GM19351 (cell line): Measurements from ENCODE around the gene ADAMTSL1.

Source experiments
- ATAC-seq: cut with Tn5 transposase; IDR thresholded peaks from one replicate; pipeline ENCODE4 v1.9.1; 2021; ENCODE audit warnings: mild to moderate bottlenecking, moderate library complexity; ENCODE audit not compliant: unreplicated experiment

Gene ADAMTSL1

DNA sequence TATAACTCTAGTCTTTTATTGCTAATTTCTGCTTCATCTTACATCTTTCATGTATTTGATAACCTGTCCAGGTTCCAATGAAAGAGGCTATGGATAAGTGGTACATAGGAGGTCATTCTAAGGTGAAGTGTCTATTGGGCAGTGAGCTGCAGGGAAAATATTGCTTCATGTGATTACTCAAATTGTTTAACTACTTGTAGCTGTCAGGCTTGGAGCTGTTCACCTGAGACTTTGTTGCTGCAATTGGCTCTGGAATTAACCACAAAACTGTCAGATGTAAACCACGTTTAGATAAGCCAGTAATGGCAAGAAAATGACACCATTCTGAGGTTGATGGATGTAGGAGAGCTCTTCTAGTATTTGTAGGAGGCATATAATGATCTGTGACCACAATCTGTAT, 26.0 kb downstream of the ADAMTSL1 start:
- no peak for ATAC-seq

DNA sequence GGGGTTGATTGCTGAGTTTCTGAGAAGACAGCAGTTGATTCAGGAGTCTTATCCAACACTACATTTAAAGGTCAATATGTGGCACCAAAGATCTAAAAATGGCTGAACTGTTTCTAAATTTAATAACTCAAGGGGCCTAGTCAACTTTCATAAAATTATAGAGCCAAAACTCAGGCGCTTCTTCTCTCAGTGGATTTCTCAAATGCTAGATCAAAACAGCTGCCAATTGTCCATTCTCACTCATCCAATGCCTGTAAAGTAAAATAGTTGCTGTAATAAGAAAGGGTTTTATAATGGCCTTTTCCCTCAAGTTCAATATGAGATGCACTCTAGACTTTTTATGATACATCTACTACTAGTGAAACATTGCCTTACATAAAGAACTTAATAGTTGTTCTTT, 26.5 kb downstream of the ADAMTSL1 start:
- ATAC-seq, result no peak

DNA sequence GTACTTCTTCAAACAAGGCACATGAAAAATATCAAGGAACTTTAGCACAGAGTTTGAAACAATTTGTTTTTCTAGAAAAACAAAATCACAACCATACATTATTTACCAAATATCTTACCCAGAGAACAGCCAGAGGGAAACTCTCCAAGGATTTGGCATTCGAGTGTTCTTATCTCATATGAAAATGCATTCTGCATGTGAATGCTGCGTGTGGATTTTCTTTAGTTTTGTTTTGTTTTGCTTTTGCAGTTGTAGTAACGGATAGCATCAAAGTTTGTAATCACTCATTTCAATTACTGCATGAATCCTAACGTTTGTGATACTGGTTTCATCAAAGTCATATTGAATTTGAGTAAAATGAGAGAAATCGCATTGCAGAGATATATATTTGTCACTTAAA, 28.0 kb downstream of the ADAMTSL1 start:
- ATAC-seq, result no peak

DNA sequence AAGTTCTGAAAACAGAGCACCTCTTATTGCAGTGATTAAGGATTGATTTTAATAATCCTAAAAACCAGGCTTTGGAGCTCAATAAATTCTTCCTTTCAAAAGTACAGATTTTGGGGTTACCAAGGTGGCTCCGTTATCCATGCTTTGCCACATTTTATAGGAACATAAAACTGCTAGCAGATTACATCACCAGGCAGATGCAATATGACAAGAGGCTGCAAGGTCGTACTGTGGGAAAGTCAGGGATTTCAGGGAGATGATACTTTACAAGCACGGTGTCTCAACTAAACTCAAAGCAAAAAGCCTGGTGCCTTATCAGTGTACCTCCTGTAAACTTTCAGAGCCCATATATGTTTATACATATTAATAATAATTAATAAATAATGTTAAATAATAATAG, 28.6 kb downstream of the ADAMTSL1 start:
- ATAC-seq, result no peak

DNA sequence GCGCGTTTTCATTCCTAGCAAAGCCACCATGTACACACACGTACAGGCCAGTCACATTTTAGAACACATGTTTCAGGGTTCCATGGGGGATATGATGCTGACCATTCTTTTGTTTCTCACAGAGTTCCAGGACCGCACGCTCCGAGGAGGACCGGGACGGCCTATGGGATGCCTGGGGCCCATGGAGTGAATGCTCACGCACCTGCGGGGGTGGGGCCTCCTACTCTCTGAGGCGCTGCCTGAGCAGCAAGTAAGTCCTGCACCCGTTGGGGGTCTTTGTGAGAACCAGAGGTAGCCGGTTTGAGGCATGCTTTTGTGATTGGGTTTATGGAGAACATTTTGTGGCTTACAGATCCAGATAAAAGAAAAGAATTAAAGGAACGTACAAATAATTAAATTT, 30.8 kb downstream of the ADAMTSL1 start:
- no peak for ATAC-seq

DNA sequence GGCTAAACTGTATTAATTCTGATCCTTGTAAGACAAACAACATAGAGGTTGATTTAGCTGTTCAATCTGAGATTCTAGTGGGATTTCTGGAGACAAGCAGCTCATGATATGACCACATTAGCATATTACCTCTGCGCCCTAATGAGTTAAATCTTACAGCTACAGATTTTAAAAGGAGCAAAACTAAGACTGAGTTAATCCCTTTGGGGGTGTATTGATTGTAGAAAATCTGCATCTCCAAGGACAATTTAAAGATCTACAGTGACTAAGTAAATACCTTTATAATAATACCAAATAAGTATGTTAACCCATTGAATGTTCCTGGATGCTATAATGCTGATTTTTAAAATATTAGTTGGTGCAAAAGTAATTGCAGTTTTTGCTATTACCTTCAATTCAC, 33.2 kb downstream of the ADAMTSL1 start:
- ATAC-seq, result no peak

DNA sequence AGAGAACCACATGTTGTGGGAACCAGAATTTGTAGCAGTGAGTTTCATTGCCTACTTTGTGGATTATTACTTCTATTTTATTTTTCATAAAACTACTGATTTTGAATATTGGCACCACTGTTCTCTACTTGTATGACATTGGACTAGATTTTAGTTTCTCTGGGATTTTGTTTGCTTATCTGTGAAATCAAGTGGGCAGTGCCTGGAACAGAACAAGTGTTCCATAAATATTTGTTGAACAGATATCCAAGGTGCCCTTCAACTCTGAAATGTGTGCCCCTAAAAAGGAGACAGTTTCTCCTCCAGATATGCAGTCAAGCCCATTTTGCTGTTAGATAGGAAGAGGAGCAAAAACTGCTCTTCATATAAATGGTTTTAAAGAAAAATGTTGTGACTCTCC, 42.6 kb downstream of the ADAMTSL1 start:
- no peak for ATAC-seq

DNA sequence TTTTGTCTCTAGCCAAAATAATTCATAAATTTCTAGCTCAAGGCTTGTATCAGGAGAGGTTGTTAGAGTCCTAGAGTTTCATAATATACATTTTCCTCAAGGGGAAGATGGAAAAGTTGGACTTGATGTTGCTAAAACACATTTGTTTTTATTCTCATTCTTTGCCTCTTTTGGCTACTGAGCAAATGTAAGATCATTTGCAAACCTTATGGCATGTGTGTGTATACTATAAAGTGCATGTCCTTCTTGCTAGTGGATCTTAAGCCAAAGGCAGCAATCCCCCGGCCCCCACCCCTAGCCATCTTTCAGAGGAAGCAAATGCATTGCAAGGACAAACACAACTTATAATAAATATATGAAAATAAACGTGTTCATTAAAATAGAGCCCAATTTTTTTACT, 43.0 kb downstream of the ADAMTSL1 start:
- ATAC-seq, result no peak

DNA sequence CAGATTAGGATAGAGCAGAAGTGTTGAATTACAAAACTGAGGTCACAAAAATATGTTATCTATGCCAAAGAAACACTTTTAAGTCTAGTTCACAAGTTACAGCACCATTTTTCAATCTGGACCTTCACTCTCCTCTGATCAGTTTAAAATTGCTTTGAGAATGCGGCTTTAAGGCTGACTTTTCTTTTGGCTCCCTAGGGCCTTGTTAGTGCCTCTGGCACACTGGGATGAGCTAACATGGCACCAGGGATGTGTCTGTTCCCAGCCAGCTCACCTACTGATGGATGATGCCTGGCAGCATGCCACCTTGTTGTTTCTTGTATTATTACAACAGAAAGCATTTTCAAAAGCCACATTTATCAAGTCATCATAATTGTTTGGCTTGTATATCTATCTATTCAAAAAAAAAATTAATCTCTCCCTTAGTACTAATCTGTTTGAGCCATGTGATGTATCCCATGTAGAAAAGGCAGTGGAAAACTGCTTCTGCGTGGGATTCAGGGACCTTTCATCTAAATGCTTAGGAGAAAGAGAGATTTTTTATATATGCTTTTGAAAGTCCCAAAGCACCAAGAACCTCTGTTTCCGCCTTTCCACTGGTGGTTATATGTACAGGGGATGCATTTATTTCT, 46.6 kb downstream of the ADAMTSL1 start:
- ATAC-seq, result no peak

DNA sequence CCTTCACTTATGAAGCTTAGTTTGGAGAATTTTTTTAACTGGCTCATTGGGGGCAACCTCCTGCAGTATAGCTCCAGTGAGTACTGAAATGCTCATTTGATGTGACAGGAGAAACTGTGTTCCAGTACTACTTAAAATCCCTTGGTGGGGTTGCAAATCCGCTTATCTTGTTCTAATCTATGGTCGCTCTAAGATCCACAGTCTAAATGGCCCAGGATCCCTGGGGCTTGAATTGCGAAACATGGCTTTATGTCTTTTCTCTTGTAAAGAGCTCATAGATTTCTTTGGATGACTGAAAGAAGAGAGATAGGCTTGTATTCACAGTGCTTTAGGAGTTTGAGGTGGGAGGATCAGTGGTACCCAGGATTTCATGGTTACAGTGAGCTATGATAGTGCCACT, 52.7 kb downstream of the ADAMTSL1 start:
- no peak for ATAC-seq

DNA sequence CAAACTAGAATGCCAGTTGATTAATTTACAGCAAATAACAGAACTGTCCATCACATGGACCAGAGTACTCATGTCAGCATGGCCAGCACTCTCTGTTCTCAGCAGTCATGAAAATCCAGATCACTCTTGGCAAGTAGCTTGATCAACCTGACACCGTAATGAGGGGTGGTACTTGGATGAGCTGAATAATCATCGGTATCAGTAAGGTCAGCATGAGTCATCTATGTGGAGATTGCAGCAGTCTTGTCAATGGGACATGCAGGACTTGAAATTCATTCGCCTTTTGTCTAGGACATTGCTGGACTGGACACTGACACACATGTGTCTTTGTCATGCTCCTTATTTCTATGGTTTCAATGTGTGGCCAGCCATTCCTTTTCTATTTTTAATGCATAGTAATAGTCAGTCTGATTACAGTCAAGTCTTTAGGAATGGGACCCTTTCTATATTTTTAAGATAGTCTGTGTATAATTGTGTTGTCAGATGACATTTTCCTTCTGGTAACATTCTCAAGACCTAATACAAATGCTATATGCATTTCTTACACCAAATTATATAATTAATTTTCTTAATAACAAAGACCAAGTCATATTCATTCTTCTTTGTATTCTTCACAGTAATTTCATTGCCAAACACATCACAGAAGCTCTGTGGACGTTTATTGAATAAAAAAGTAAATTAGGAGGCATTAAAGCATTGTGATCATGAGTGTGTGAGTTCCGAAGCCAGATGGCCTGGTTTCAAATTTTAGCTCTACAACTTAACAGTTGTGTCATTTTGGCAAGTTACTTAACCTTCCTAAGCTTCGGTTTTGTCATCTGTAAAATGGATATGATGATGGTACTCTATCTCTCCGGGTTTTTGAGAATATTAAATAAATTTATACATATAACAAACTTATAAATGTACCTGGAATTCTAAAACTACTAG, 57.4 kb downstream of the ADAMTSL1 start:
- no peak for ATAC-seq

DNA sequence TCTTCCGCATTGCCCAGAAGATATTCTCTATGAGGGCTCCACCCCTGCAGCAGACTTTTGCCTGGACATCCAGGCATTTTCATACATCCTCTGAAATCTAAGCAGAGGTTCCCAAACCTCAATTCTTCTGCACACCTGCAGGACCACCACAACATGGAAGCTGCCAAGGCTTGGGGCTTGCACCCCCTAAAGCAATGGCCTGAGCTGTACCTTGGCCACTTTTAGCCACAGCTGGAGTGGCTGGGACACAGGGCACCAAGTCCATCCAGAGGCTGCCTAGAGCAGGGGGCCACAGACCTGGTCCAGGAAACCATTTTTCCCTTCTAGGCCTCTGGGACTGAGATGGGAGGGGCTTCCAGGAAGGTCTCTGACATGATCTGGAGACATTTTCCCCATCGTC, 60.7 kb downstream of the ADAMTSL1 start:
- no peak for ATAC-seq

DNA sequence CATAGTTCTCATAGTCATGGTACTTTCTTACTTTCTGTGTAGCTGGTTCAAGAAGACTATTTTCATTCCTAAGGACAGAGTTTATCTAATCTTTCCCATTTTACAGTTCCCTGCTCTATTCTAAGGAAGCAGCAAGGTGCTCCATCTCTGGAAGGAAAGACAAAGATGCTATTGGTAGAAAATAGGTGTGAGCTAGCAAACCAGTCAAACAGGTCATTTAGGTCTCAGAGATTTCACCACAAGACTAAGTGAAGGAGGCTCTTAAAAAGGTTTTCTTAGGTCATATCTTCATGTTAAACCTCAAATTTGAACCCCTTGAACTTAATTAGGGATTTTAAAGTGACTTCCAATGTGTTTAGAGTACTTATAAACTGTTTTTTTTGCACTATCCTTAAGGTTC, 62.6 kb downstream of the ADAMTSL1 start:
- no peak for ATAC-seq

DNA sequence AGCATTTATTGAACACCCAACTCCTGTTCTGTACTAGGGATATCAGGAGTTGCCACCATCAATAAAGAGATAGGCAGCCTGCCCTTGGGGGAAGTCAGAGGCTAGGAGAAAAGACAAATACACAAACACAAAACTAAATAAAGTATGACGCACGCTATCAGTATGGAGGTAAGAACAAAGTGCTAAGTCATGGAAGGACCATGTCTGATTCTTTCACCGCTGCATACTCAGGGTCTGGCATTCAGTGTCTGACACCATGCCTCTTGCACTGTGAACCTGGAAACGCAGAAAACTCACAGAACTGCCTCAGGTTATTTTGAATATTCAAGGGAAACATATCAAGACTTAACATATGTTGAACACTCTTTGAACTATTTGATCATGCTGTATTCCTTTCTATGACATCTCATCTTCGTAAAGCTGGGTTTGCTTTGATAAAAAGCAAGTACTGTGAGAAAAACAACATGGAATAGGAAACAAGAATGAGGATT, 65.3 kb downstream of the ADAMTSL1 start:
- no peak for ATAC-seq

DNA sequence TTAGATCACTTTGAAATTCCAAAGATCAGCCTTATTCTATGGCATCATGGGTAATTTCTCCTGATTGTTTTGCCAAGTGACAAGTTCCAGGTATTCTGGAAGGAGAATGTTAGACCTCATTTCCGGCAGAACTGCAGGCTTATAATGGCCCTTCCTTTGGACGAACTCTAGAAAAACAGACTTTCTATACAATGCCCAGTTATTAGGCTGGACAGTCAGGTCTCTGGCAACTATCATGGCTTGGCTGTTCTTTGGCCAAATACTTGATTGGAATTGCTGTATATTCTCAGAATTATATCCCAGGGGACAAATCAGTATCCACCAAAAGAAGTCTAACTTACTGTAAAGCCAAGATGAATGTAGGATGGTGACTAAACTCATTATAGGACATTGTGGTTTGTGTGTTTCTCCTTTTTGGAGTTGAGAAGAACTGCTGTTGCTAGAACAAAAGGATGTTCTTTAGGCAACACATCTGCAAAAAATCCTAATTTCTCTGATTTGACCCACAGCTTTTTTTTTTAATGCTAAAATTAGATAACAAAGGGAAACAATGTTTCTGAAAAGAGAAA, 69.0 kb downstream of the ADAMTSL1 start:
- ATAC-seq, result no peak

DNA sequence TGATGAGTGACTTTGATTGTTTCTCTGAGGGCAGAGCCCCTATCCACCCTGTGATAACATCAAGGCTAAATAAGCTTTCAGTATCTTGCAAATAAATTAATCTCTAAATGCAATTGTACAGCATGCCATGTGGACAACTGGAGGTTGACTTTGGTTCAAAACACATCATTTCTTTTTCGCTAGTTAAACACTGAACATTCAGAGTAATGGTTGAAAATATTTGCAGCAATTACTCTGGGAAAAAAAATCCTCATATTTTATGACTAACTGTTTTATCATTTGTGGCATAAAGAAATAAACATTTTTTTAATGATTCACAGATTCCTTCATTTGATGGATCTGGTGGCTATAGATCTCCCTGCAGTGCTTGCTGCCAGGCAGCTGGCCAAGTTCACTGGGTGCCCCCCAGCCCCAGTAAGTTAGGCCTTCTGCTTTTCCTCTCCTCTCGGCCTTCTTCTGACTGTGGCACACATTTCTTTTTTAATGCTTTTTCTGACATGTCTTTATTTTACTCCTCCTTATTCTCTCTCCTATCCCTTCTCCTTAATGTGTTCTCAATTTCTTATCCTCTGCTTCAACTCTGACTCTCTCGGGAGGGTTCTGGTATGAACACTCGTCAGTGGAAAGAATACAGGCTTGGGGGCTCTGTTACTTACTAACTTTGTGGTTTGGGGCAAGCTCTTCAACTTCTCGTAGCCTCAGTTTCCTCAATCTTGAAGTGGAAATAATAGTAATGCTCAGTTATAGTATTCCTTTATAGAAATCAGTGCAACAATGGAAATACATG, 69.6 kb downstream of the ADAMTSL1 start:
- ATAC-seq, result no peak

DNA sequence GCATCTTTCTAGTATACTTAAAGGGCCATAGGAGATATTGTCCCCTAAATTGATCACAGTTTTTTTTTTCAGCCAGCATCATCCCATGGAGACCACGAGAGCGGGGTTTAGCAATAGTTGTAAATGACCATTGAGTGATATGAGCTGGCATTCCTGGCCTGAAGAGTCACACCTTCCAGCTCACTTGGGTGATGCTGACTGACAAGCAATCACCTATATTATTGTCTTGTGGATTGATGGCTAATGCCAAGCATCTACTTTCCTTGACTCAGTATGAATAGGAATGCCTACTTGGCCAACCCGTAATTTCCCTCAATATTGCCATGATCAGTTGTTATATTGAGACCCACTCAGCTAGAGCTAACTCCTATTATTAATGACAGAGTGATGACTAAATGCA, 70.5 kb downstream of the ADAMTSL1 start:
- no peak for ATAC-seq

DNA sequence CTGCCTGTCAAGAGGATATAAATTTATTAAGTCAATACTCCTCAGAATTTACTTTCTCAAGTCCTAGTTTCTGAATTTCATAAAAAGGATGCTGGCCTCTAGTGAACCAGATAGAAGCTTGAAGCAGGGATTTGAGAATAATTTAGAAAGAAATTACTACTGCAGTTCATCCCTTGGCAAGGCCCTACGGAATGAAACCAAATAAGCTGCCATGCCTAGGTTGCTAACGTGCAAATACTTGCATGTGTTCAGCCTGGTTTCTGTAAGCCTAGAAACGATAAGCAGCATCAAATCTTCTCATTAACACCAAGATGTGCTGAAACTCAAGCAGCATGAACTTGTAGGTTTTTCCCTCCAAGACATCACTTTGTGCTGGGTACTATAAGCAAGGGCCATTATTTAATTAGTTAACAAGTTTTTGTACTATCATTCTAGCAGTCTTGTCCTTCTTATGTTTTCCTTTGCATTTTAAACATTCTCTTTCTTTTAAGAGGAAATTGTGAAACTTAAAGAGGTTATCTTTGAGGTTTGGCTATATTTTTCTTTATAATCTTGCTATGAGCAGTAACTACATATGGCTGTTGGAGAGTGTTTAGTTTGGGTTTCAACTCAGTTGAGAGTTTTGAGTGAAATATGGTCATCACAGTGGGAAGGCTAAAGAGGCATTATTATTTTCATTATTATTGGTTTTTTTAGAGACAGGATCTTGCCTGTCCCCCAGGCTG, 71.8 kb downstream of the ADAMTSL1 start:
- ATAC-seq, result no peak

DNA sequence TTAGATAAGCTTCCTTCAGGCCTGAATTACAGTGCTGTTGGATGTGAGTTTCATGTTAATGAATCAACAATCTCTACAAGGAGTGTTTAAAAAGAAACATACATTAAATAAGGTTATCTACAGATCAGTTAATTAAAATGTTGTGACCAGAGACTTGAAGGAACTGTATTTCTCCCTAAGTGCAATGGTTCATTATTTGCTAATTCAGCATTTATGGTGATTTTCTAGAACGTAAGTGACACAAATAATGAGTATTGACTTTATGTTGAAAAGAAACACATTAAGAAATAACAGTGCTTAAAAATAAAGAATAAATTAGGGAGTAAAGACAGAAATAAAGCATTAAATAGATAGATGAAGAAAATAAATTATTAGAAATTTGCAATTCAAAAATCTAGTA, 74.5 kb downstream of the ADAMTSL1 start:
- ATAC-seq, result no peak

DNA sequence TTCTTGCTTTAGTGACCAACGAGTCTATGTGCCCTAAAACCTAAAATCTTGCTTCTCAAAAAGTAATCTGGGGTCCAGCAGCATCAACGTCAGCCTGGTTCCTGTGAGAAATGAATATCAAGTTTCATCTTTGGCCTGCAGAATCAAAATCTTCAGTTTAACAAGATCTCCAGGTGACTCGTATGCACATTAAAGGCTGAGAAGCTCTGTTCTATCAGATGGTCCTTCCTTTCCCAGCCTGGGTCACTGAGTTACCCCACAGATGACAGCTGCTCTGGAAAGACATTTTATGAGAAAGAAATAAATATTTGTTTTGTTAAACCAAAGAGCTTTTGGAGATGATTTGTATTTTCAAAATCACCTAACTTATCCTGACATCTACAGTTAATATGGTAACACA, 75.8 kb downstream of the ADAMTSL1 start:
- ATAC-seq, result no peak

DNA sequence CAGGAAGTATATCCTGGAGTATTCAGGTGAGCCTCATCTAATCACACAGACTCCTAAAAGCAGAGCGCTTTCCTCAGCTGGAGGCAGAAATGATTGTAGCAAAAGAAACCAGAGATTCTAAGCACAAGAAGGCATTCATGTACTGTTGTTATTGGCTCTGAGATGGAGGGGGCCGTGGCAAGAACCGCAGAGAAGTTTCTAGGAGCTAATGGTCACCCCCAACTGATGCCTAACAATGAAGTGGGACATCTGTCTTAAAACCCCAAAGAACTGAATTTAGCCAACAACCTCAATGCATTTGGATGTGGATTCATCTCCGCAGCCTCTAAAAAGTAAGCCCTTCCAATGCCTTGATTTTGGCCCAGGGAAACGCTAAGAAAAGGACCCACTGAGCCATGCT, 76.3 kb downstream of the ADAMTSL1 start:
- ATAC-seq, result no peak
